ENCODE results near the gene SYT11.

The SYT11 gene

DNA sequence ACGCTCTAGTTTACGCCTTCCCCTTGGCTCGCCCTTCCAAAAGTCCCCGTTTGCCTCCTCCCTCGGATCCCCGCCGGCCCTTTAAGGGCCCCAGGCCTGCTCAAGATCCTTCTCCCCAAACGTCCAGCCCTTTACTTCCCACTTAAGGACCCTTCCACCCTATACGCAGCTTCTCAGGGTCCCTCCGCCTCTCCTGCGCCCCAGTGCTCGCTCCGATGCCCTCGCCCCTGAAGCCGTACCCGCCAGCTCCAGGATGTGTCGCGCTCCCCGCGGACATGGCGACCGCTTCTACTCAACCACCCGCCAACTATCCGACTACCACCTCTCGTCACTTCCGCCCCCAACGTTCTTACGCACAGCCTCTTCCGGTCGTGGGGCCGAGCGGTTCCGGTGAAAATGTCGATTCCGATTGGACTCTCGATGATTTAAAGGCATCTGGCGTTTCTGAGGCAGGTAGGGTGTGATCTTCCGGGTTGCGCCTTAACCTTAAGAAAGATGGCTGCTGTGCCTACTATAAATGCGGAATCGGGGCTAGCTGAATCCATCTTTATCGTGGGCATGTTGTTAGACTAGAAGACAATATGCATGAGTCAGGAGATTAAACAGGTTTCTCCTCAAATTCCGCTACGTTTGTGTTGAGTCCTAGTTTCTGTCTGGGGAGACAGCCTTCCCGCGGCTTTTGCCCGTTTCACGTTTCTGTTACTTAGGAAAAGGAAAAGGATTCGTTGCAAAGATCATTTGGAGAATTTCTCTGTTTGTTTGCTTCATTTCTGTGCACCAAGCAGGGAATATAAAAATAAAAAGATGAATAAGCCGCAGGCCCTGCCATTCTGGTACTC lies 74.9 kb downstream of the SYT11 start, which contains the start of gene KHDC4:
TSS of gene KHDC4 (minus strand) at position 317 of the 839 bp plus-strand sequence. CDS start at position 277, 40 bp downstream.
- in situ Hi-C loops (cut with MboI; ENCODE audit: low sequenced_read_pairs), result no loop called here
